GM21360 (cell line): ENCODE results near the gene PHACTR1.
"Not testable (repeated sequence)": the region's sequence is repeated elsewhere in the genome, so short reads cannot be mapped to it uniquely, and the experiment has no call there.

Experiments
- ATAC-seq: cut with Tn5 transposase; IDR thresholded peaks from one replicate; pipeline ENCODE4 v1.9.1; 2021; ENCODE audit warnings: mild to moderate bottlenecking, moderate library complexity; ENCODE audit not compliant: unreplicated experiment

Gene PHACTR1

DNA sequence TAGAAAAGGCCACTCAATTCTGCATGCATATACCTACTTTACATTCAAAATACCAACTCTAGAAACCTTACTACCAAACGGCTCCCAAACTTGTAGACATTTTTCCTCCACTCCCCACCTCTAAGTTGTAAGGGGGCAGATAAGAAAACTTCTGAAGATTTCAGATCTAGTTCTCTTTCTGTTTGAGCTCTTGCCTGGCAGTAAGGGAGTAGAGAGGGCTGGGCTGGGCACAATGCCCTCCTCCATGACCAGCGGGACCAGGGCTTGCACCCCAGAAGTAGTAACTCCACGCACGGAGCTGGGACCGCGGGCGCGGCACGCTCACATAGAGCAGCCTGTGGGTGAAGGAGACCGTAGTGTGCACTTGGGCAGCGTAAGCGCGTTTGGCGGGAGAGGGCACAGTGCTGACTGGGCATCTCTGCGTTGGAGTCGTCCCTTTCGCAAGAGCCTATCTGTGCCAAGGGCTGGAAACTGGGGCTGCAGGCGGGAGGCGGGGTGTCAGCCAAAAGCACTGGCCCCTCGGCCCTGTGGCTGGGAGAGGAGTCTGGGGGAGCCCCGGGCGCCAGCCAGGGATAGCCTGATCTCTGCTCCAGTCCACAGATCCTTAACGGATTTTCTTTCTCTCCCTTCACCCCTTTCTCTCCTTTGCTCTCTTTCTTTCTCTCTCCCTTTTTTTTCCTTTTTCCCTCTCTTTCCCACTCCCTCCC, 32.4 kb downstream of the PHACTR1 start:
- ATAC-seq = no peak

DNA sequence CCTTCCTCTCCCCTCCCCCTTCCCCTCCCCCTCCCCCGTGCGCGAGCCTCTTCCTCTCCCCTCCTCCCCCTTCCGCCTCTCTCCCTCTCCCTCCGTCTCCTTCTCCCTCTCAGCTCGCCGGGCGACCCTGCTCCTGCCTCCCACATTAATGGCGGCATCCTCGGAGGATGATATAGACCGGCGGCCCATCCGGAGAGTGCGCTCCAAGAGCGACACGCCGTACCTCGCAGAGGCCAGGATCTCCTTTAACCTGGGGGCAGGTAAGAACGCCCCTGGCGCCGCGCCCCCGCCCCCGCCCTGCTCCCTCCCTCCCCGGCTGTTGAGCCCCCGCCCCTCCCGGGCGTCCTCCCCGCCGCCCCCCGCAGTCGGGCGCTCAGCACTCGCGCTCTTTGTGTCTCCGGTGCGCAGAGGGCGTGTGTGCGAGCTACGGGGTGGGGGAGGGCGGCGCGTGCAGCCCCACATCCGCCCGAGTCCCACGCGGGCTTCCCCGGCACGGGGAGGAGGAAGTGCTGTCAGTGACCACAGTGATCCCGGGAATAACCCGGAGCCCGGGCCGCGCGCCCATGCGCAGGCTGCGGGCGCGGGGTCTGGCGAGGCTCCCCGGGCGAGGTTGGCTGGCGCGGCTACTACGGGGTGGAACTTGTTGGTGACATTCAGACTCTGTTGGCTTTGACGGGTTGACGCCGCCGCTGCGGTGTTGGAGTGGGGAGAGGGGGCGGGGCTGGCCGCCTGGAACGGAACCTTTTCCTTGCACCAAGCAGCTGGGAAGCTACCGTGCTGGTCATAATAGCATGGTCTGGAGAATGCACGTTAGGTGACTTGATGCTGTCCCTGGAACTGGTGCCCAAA, 33.2 kb downstream of the PHACTR1 start:
- no peak for ATAC-seq

DNA sequence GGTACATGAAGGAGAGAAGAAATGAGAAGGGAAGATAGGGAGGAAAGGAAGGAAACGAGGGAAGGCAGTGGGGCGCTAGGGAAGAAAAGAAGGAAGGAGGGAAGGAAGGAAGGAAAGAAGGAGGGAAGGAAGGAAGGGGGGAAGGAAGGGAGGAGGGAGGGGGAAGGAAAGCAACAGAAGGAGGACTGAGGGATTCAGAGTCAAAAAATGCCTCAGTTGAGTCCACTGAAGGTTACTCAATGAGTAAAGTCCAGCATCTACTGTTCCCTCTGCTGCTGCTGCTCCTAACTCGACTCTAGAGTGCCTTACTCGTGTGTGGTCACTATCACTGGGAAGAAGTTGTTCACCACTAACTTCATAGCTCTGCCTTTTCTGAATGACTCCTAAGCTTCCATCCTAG, 33.8 kb downstream of the PHACTR1 start:
- ATAC-seq = no peak

DNA sequence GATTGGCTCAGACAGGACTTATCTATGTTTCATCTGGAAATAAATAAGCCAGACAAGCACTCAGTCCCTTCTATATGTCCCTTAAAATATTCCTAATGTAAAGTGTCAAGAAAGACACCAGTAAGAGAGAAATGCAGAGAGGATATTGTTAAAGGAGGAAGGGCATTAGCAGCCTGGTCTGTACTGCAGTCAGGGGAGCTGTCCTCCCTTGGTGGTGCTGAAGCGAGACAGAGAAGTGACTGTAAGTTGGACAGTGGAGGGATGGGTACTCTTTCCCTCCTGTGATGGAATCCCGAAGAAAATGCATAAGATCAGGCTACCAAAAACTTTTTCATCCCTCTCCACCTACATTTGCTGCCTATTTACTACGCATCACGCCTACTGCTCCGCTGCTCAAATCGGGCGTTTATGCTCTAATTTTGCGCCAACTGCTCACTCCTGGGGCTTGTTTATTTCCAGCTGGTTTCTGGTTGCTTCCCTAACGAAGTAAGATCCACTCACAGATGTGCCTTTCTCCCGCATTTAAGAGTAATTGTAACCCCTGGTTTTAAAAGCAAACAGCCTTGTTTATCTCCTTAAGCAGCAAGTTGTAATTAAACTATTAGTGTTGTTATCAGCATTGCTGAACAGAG, 35.2 kb downstream of the PHACTR1 start:
- no peak for ATAC-seq

DNA sequence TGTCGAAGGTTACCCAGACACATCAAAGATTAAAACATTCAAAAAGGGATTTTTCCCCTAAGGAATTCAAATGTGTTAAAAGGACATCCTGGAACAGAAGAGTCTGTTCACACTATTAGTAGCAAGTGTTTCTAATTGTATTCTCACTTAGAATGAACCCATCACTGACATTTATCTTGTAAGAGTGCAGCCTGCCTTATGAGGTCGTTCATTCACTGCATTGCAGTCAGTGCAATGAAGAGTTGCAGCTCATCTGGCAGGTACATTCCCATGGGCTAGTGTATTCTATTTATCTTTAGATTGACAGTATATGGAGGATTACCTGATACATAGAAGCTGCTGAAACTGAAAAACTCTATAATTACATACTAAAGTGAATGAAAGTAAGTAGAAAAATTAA, 36.5 kb downstream of the PHACTR1 start:
- no peak for ATAC-seq

DNA sequence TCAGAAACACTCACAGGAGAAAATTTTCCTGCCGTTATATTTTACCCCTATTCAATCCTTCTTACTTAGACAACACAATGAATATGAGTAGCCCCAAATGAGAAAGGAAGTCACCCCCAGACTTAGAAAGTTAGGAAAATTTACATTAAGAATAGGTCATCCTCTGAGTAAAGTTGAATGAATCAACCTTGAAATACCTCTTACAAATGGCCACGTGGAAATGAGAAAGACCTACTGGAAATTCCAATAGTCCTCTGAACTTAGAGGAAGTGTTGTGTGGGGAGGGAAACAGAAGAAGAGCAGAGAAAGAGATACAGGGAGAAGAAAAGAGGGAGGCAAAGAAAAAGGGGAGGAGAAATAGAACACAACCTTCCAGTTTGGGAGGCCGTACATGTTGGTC, 43.7 kb downstream of the PHACTR1 start:
- no peak for ATAC-seq

DNA sequence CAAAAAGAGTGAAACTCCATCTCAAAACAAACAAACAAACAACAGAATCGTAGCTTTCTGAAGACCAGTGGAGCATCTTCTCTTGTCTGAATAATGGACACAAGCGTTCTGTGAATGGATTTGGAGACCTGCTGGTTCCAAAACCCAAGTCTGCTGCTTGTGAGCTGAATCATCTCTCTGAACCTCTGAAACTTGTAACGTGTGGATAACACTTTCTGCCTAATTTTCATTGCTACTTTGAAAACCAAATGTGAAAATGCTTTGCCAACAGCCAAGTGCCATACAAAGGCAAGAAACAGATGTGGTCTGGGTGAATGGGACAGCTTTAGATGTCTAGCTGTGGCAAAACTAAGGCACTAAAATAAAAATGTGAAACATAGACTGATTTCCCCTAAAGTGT, 44.3 kb downstream of the PHACTR1 start:
- ATAC-seq = no peak

DNA sequence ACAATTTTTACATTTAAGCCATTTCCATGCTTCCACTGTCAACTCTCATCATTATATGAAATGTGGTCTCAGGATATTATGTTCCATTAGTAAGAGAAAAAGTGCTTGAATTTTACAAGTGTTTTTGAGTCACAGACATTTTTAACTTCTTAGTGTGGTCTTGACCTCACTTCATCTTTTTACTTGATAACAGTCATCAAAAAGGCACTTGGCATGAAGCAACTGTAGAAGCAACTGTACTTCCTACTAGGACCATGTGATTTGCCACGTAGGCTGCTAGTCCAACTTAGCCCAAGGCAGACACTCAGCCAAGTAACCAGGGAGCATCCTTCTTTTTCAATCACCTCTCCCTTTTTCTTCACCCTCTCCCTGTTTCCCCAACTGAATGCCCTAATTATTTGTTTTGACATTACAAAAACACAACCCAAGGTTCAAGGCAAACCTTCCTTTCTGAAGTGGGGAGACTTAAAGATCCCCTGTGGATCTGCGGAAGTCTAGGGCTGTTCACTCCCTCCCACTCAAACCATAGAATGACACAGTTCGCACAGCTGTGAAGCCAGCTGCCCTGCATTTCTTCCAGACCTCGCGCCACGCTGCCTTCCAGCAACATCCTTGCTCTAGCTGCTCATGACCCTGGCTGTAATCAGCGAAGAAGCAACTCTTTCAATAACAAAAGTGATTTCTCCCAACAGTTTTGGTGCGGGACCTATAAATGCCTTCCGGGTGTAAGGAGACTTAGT, 45.0 kb downstream of the PHACTR1 start:
- ATAC-seq = no peak

DNA sequence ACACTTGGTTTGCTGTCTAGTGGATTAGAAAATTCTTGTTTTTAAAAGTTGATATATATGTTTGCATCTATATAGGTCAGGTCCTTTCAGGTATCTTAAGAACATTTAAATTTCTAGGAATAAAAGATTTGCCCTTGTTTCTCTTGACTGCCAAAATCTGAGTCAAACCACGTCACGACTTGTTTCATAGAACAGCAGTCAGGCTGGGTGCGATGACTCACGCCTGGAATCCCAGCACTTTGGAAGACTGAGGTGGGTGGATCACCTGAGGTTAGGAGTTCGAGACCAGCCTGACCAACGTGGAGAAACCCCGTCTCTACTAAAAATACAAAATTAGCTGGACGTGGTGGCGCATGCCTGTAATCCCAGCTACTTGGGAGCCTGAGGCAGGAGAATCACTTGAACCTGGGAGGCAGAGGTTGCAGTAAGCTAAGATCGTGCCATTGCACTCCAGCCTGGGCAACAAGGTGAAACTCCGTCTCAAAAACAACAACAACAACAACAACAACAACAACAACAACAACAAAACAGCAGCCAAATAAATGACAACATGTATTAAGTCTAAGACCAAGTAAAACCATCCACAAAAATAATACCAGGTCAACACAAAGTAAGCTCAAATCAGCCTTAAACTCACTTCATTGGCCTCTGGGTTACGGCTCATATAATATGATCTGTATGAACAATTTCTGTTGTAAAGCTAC, 46.3 kb downstream of the PHACTR1 start:
- ATAC-seq = not testable (repeated sequence)

DNA sequence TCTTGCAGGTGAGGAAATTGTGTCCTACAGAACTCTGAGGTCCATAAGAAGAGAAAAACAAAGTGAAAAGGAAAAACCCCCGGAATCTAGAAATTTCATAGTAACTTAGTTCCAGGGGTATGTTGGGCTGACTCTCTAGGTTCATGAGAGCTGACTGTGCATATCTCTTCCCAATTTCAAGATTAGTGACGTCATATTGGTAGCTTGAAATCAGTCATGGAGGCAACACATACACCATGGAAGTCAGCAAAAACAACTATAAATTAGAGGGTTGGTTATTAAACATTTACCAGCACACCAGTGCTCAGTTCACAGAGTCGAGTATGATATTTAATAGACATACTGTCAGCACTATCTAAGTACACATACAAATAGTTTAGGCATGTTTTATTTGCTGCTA, 49.8 kb downstream of the PHACTR1 start:
- no peak for ATAC-seq

DNA sequence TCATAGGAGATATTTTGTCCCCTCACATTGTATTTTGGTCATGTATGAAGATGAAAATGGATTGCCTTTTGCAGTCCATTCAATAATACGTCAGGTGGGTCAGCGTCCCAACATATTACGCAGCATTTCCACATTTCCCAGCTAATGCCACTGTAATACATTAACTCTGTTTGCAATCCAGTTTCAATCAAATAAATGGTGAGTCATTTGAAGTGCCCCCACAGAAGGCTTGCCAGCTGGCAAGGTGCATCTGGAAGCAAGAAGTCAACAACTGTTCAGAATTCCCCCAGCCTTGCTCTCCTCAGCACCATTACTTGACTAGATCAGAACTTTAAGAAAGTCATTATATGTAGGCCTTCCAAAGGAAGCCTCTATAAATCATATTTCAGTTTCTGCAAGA, 50.4 kb downstream of the PHACTR1 start:
- ATAC-seq = no peak

DNA sequence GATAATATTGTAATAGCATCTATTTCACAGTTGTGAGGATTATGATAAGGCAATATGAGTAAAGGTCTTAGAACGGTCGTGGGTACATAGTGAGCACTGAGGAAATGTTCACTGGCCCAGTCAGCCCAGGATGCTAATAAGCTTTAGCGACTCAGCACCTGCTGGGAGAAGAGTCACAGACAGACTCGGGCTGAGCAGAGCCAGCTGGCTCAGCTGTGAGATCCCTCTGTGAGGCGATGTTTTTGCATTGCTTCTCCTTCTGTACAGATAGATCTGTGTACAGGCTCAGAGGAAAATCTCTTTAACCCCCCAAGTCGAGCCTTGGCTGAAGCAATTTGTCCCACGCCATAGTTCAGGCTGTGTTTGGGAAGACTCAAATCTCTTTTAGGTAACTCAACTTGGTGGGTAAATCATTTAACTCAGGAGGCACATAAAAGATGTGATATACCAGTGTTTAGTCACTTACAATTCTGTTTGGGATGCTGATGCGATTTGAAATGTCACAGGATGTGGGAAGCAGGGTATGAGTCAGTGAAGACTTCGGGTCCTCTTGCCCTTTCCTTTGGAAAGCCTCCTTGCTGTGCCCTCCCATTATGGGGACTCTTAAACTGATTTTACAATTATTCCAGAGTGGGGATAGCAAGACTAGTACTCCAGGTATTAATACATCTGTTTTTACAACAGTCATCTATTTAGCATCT, 53.1 kb downstream of the PHACTR1 start:
- no peak for ATAC-seq

DNA sequence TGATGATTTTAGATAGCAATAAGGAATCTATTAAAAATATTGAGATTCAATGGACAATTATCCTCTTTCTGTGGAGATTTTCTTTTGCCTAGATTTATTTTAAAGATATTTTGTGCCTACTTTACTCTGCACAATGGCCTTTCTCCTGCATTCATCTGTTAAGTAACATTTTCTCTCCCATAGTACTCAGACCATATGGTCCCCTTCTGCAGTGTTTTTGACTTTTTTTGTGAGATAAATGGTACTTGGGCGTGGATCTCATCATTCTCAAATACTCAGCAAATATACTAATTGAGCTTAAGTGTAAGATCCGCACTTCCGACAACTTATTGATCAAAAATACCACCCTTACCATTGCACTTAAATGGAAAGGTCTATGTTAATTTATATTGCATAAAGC, 55.8 kb downstream of the PHACTR1 start:
- no peak for ATAC-seq

DNA sequence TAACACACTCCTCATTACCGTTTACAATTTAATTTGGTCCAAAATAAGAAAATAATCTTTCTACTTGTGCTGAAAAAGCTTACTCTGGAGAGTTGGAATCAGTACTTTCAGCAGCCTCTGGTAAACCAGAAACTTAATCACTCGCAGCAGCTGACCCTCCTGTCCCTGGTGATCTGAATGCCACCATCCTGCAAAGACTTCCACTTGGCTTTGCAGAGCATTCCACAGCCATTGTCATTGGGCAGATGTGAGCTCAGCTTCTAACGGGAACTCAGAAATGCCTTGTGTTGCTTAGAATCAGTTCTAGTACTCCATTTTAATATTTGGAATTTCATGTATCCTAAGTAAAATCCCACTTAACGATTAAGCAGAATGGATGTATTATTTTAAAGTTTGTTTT, 59.7 kb downstream of the PHACTR1 start:
- no peak for ATAC-seq

DNA sequence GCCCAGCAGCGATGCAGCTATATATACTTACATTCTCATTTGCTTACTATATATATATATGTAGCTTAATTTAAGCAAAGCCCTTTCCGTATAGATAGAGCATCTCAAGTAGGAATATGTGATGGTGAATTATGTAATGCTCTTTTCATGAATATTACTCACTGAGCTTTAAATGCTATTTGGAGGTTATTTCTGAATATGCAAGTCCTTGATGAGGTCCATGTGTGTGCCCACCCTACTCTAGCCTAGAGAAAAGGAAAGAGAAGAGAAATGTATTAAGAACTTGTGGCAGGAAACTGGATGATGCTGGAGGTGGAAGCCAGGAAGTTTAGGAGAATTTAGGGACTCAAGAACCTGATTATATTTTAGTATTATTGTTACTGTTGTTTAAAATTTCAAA, 63.2 kb downstream of the PHACTR1 start:
- ATAC-seq = no peak

DNA sequence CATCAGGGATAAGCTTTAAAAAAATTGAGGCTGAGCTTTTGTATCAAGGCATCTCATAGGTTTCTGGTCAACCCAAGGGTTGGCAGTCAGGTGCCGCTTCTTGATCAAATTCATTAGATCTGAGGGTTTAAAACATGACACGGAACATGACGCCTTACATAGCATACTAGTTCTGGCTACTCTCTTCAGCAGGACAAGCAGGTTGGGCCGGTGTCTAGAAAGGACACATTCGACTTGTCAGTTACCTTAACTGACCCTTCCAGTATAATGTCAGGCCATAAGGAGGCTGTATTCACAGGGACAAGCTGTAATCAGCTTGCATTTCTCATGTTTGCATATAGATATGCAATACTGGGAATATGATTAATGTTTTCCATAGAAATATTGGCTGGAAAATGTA, 65.6 kb downstream of the PHACTR1 start:
- ATAC-seq = no peak

DNA sequence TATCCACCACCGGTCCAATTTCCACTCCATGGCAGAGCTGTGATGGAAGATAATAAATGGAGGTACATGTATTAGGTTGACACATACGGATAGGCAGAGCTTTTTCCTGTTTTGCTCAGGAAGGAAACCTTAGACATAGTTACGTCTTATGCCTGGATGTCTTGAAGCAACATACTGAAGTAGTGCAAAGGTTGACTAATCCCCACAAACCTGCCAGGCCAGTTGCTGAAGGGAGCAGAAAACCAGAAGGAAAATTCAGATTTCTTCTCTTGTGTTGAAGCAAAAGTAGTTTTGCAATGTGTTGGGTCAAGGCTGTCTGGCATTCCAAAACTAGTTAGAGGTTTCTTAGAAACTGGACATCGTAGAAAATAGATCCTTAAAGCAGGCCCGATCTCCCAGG, 68.7 kb downstream of the PHACTR1 start:
- no peak for ATAC-seq

DNA sequence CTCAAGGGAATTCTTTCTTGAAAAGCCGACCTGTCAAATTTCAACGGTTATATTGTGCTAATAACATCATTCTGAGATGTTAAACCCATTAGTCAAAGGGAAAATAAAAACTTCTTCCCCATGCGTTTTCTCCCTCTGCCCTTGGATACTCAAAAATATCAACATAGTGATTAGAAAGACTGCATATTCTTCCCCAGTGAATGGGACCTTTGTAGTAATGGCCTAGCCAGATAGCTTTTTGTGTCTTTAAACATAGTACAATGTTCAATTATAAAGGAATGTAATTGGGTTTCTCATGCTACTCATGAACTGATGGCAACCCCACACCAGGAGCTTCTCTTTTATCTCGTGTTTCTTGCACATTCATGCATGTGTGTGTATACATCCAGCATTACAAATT, 69.4 kb downstream of the PHACTR1 start:
- ATAC-seq = no peak

DNA sequence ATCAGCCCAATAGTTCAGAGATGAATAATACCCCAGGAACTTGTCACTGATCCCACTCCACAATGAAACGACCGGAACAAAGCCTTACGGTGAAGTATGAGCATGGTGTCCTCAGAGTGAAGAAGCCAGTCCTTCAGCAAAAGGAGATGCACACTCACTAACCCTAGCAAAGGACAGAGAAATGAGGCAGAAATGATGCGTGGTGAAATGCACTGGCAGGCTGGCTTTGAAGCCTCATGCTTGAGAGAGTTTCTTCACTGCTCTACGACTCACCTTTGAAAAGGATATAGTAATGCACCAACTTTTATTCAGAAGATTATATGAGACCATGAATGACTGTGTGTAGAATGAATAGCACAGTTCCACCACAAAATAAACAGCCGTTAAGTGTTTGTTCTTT, 74.8 kb downstream of the PHACTR1 start:
- ATAC-seq = no peak

DNA sequence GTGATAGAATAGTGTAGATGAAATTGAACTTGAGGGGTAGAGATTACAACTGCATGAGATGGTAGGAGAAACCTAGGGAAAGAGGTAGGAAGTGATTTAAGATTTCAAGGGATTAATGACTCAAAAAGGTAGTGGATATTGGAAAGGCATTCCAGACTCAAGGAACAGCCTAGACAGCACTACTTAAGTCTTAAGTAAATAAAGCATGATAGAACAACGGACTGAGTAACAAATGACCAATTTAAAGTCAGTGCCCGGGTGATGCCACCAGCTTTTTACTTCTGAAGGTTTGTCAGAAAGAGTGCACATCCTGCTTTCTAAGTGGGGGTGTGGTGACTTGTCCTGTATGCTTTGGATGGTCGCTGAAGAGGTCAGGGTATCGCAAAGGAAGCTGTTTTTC, 81.8 kb downstream of the PHACTR1 start:
- no peak for ATAC-seq
